ENCODE results near the gene FOXQ1. TPM values are rescaled to one million over a fixed set of nuclear protein-coding genes. Genes with fewer than 3 reads are reported as not detected.

The FOXQ1 gene
- total and polyA plus RNA-seq, 10 of the 15 experiments (the other 5 are each of a cell fraction or from before 2014, with no cell fraction given) = 0.08 TPM; not detected in 9

DNA sequence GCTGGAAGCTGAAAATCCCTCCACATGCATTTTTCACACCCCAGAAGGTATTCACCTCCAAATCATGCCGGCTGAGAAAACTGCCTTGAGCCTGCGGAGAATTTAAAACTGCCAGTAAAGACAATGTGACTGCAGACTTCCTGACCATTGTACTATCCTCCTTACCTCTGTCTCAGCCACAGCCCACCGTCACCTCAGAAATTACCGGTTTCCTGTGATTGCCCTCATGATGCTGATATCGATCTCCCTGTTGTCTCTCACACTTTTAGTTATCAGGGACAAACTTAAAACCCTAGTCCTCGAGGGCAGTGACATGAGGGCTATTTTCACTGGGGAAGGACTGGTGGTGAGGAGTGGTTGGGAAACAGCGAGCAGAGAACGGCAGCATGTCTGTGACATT lies 30.2 kb upstream of the FOXQ1 start (continued):
- TF ChIP-seq RUNX3 (IDR thresholded peaks at IDR 0.05; ENCODE audit: low read length) (no peak), PKNOX1 (IDR thresholded peaks at IDR 0.05) (no peak), IRF5 (IDR thresholded peaks at IDR 0.05; ENCODE audit: borderline replicate concordance) (no peak), SREBF1 (IDR thresholded peaks at IDR 0.05; ENCODE audit: low read length) (no peak), POLR2A (IDR thresholded peaks at IDR 0.05; ENCODE audit: low read depth, low read length) (no peak), ZBTB4 (CRISPR knock-in tag; IDR thresholded peaks at IDR 0.05) (no peak), MTA2 (IDR thresholded peaks at IDR 0.05; ENCODE audit: low read depth) (no peak), CHD1 (IDR thresholded peaks at IDR 0.05; ENCODE audit: low read depth, low read length) (no peak)

GRCh38 chr6:1283501-1283900 lies 28.4 kb upstream of the FOXQ1 start:
- SMC1A ChIA-PET (ENCODE audit: uncharacterized antibody, unreplicated experiment) = no interaction called here
- BruUV-seq (replicated peaks) = no TSS peak
- H3K9ac ChIP-seq (ENCODE audit: control insufficient read depth, insufficient read depth, low read length) = no peak overlapping the region
- no peak overlapping the region for H3K4me3 ChIP-seq
- H3K4me1 ChIP-seq (ENCODE audit: control insufficient read depth, insufficient read depth, low read length) = no peaks in the 10 kb centered on the region
- no peak overlapping the region for H3K4me2 ChIP-seq (ENCODE audit: control insufficient read depth, insufficient read depth)
- no peaks in the 10 kb centered on the region for H3K9me3 ChIP-seq (replicated peaks; ENCODE audit: control insufficient read depth, insufficient read depth, low read length)
- RAD21 ChIA-PET (ENCODE audit: unreplicated experiment) = no interaction called here
- TF ChIP-seq, protein P1, sequence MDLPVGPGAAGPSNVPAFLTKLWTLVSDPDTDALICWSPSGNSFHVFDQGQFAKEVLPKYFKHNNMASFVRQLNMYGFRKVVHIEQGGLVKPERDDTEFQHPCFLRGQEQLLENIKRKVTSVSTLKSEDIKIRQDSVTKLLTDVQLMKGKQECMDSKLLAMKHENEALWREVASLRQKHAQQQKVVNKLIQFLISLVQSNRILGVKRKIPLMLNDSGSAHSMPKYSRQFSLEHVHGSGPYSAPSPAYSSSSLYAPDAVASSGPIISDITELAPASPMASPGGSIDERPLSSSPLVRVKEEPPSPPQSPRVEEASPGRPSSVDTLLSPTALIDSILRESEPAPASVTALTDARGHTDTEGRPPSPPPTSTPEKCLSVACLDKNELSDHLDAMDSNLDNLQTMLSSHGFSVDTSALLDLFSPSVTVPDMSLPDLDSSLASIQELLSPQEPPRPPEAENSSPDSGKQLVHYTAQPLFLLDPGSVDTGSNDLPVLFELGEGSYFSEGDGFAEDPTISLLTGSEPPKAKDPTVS (IDR thresholded peaks at IDR 0.05; ENCODE audit: low read depth, low read length) = no peak
- TF ChIP-seq ZSCAN29 (IDR thresholded peaks at IDR 0.05) = no peak
- no peak for TF ChIP-seq SUZ12 (IDR thresholded peaks at IDR 0.05; ENCODE audit: unreplicated experiment)
- TF ChIP-seq, protein P2, sequence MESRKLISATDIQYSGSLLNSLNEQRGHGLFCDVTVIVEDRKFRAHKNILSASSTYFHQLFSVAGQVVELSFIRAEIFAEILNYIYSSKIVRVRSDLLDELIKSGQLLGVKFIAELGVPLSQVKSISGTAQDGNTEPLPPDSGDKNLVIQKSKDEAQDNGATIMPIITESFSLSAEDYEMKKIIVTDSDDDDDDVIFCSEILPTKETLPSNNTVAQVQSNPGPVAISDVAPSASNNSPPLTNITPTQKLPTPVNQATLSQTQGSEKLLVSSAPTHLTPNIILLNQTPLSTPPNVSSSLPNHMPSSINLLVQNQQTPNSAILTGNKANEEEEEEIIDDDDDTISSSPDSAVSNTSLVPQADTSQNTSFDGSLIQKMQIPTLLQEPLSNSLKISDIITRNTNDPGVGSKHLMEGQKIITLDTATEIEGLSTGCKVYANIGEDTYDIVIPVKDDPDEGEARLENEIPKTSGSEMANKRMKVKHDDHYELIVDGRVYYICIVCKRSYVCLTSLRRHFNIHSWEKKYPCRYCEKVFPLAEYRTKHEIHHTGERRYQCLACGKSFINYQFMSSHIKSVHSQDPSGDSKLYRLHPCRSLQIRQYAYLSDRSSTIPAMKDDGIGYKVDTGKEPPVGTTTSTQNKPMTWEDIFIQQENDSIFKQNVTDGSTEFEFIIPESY (IDR thresholded peaks at IDR 0.05) = no peak
- TF ChIP-seq, protein P3, sequence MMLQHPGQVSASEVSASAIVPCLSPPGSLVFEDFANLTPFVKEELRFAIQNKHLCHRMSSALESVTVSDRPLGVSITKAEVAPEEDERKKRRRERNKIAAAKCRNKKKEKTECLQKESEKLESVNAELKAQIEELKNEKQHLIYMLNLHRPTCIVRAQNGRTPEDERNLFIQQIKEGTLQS (IDR thresholded peaks at IDR 0.05; ENCODE audit: borderline replicate concordance, extremely low read depth, low read depth, low read length) = no peak
- WGBS (ENCODE audit: insufficient coverage, insufficient replicate concordance, low lambda C conversion rate, missing lambda C conversion rate) = 32% methylated on average over 3 of the region's 3 CpGs
- DNase-seq (ENCODE audit: low read depth, low spot score) (no peak), ATAC-seq (no peak), FAIRE-seq (no peak)
- intact Hi-C loops (cut with micrococcal nuclease; ENCODE audit: unreplicated experiment) (no loop called here), in situ Hi-C loops (cut with MboI) (no loop called here)
- H3K36me3 ChIP-seq (ENCODE audit: control insufficient read depth in 2 of 2, insufficient read depth in 2 of 2, low read length in 1 of 2) = no peaks in the 10 kb centered on the region
- no peaks in the 10 kb centered on the region for H4K20me1 ChIP-seq (ENCODE audit: control insufficient read depth, insufficient read depth)
- CTCF ChIA-PET = no interaction called here
- H2AFZ ChIP-seq (ENCODE audit: control insufficient read depth, low read depth, low read length) = no peak overlapping the region
- no peaks in the 10 kb centered on the region for H3K79me2 ChIP-seq (ENCODE audit: control insufficient read depth, insufficient read depth, low read length)
- no peaks in the 10 kb centered on the region; a peak in 2 of 4 replicates for H3K27me3 ChIP-seq (replicated peaks in 1 of 2; ENCODE audit: control insufficient read depth in 2 of 2, insufficient read depth in 2 of 2, low read length in 1 of 2)
- POLR2A ChIA-PET = no interaction called here
- no peak overlapping the region for H3K27ac ChIP-seq (ENCODE audit: control insufficient read depth, insufficient read depth)
